Breast epithelium (tissue), 4 donors: ENCODE measurements around the gene HOATZ. TPM values are rescaled to one million over a fixed set of nuclear protein-coding genes. Genes with fewer than 3 reads are reported as not detected.

ENCODE experiments used
- DNase-seq, 2 donors: peaks; one replicate each; pipeline ENCODE4 v3.0.0-alpha.2; 2019; ENCODE audit warnings: low spot score in 2 of 2
- H3K27ac ChIP-seq, 2 donors: fragments of 200-600 bp; sonication (generic) in 1 of 2; one replicate each; pipeline ENCODE4 v1.5.1; 2016 to 2019; ENCODE audit warnings: mild to moderate bottlenecking in 1 of 2
- H3K27me3 ChIP-seq, 2 donors: fragments of 200-600 bp; sonication (generic) in 1 of 2; one replicate each; pipeline versions ENCODE4 v1.5.1 to v1.6.0; 2017 to 2019; ENCODE audit warnings: control low read depth in 1 of 2, mild to moderate bottlenecking in 1 of 2
- H3K36me3 ChIP-seq: fragments of 200-600 bp; one replicate; pipeline ENCODE4 v1.5.1; 2019
- H3K4me1 ChIP-seq, 2 donors: fragments of 200-600 bp; sonication (generic); one replicate each; pipeline ENCODE4 v1.5.1; 2016 to 2019; ENCODE audit warnings: control low read depth in 1 of 2
- H3K4me3 ChIP-seq, 3 donors: fragments of 200-600 bp; sonication (generic); 1 replicate in 2 of 3; 2 replicates in 1 of 3; pipeline ENCODE4 v1.5.1; 2016 to 2019; ENCODE audit warnings: mild to moderate bottlenecking in 3 of 3, moderate library complexity in 2 of 3
- H3K9me3 ChIP-seq, 2 donors: fragments of 200-600 bp; sonication (generic) in 1 of 2; one replicate each; pipeline ENCODE4 v1.5.1; 2016 to 2019; ENCODE audit warnings: control low read depth in 1 of 2
- CTCF ChIP-seq, 3 donors: fragments of 450-650 bp; IDR thresholded peaks; one replicate each; pipeline ENCODE4 v1.5.1; 2016 to 2017; ENCODE audit warnings: antibody characterized with exemption in 3 of 3, mild to moderate bottlenecking in 3 of 3, moderate library complexity in 3 of 3
- POLR2A ChIP-seq: fragments of 450-650 bp; IDR thresholded peaks from one replicate; pipeline ENCODE4 v1.6.1; 2016; ENCODE audit warnings: antibody characterized with exemption, mild to moderate bottlenecking, moderate library complexity
- POLR2AphosphoS5 ChIP-seq, 3 donors: sonication (generic); formaldehyde crosslinking; IDR thresholded peaks; one replicate each; pipeline ENCODE4 v1.6.1; 2017; ENCODE audit warnings: antibody characterized with exemption in 3 of 3
- intact Hi-C: fragments of 100-400 bp; cut with DNase I; formaldehyde crosslinking; loops from one replicate; pipeline ENCODE4 v1.15.1; 2023; ENCODE audit warnings: low total_unique reads
- total RNA-seq, 3 donors: library from RNA; depleted of rRNA; stranded (reverse); fragments of >200 nt; gene quantifications; one replicate each; pipeline ENCODE4 v1.1.0, GENCODE V29; 2016

Gene HOATZ
- total RNA-seq, 3 donors from 2014 or later, result not detected

- Histone ChIP-seq H3K4me1 (no peaks in the 10 kb centered on the region), H3K4me3 (no peak overlapping the region), H3K9me3 (no peaks in the 10 kb centered on the region), H3K36me3 (no peaks in the 10 kb centered on the region), H3K27me3 (no peaks in the 10 kb centered on the region), H3K27ac (no peak overlapping the region)
- intact Hi-C loops, result no loop called here
- DNase-seq, result no peak
- TF ChIP-seq CTCF (IDR thresholded peaks at IDR 0.05) (no peak), POLR2A (no peak), POLR2AphosphoS5 (IDR thresholded peaks at IDR 0.05) (no peak)
These were observed 35.3 kb downstream of the HOATZ start for GRCh38 chr11:111549869-111550203.

GRCh38 chr11:111550258-111550657 lies 35.7 kb downstream of the HOATZ start:
- Histone ChIP-seq H3K36me3 (no peaks in the 10 kb centered on the region), H3K4me3 (no peak overlapping the region)
- no peak for DNase-seq

GRCh38 chr11:111554532-111554931 lies 40.0 kb downstream of the HOATZ start:
- no peaks in the 10 kb centered on the region for H3K9me3 ChIP-seq
- H3K4me3 ChIP-seq, result no peak overlapping the region
- intact Hi-C loops, result no loop called here
- no peaks in the 10 kb centered on the region for H3K36me3 ChIP-seq
- DNase-seq, result no peak
- TF ChIP-seq POLR2A, result no peak
- TF ChIP-seq POLR2AphosphoS5 (IDR thresholded peaks at IDR 0.05), result no peak
- no peak for TF ChIP-seq CTCF (IDR thresholded peaks at IDR 0.05)
- no peaks in the 10 kb centered on the region for H3K4me1 ChIP-seq
- H3K27me3 ChIP-seq, result no peaks in the 10 kb centered on the region
- no peak overlapping the region for H3K27ac ChIP-seq

More at GRCh38 chr11:111550258-111550657, 35.7 kb downstream of the HOATZ start:
- Histone ChIP-seq H3K27me3 (no peaks in the 10 kb centered on the region), H3K9me3 (no peaks in the 10 kb centered on the region), H3K27ac (no peak overlapping the region), H3K4me1 (no peaks in the 10 kb centered on the region)
- TF ChIP-seq POLR2AphosphoS5 (IDR thresholded peaks at IDR 0.05) (no peak), CTCF (IDR thresholded peaks at IDR 0.05) (no peak), POLR2A (no peak)
- intact Hi-C loops, result no loop called here

- H3K4me1 ChIP-seq, result no peaks in the 10 kb centered on the region
- H3K27ac ChIP-seq, result no peak overlapping the region
- no peaks in the 10 kb centered on the region for H3K9me3 ChIP-seq
- TF ChIP-seq POLR2A, result no peak
- TF ChIP-seq POLR2AphosphoS5 (IDR thresholded peaks at IDR 0.05), result no peak
- TF ChIP-seq CTCF (IDR thresholded peaks at IDR 0.05), result no peak
- no peak for DNase-seq
- no peaks in the 10 kb centered on the region for H3K36me3 ChIP-seq
- intact Hi-C loops, result no loop called here
- H3K27me3 ChIP-seq, result no peaks in the 10 kb centered on the region
- H3K4me3 ChIP-seq, result no peak overlapping the region
These were observed 40.7 kb downstream of the HOATZ start for GRCh38 chr11:111555255-111555654.

GRCh38 chr11:111557425-111558111 lies 43.0 kb downstream of the HOATZ start:
- Histone ChIP-seq H3K27me3 (no peaks in the 10 kb centered on the region), H3K9me3 (no peaks in the 10 kb centered on the region), H3K27ac (peak overlapping the region in 1 of 2 donors; percentile 44), H3K4me1 (no peaks in the 10 kb centered on the region), H3K4me3 (no peak overlapping the region), H3K36me3 (no peaks in the 10 kb centered on the region)
- TF ChIP-seq POLR2AphosphoS5 (IDR thresholded peaks at IDR 0.05), result no peak
- TF ChIP-seq POLR2A, result no peak
- TF ChIP-seq CTCF (IDR thresholded peaks at IDR 0.05), result no peak
- no peak for DNase-seq
- intact Hi-C loops, result no loop called here
